ENCODE measurements around the gene SLC4A4. TPM values are rescaled to one million over a fixed set of nuclear protein-coding genes. Genes with fewer than 3 reads are reported as not detected.

SLC4A4 gene
- total and polyA plus RNA-seq, 2 experiments from 2014 or later = 9.6 to 14.2 TPM

GRCh38 chr4:71564775-71565174 is 226.0 kb downstream of the SLC4A4 start:
- Histone ChIP-seq H3K79me2 (no peaks in the 10 kb centered on the region), H3K4me2 (no peak overlapping the region), H3K9me3 (ENCODE audit: low read depth) (no peaks in the 10 kb centered on the region), H4K20me1 (ENCODE audit: insufficient read depth, poor library complexity, severe bottlenecking) (no peaks in the 10 kb centered on the region), H3K36me3 (replicated peaks; ENCODE audit: insufficient read depth, low read depth) (no peaks in the 10 kb centered on the region), H2AFZ (no peak overlapping the region), H3K27ac (no peak overlapping the region), H3K27me3 (no peaks in the 10 kb centered on the region), H3K4me1 (ENCODE audit: insufficient read depth) (peaks cover 13% of the 10 kb centered on the region), H3K4me3 (no peak overlapping the region), H3K9me2 (replicated peaks; ENCODE audit: insufficient read depth) (no peaks in the 10 kb centered on the region)
- 87% methylated on average over 2 of the region's 2 CpGs for WGBS (ENCODE audit: low lambda C conversion rate, missing lambda C conversion rate)
- TF ChIP-seq EZH2 (IDR thresholded peaks at IDR 0.05; ENCODE audit: borderline replicate concordance) = no peak
- no peak for TF ChIP-seq EZH2phosphoT487 (IDR thresholded peaks at IDR 0.05; ENCODE audit: low read depth, severe bottlenecking, unreplicated experiment)
- TF ChIP-seq CTCF (IDR thresholded peaks at IDR 0.05; ENCODE audit: poor library complexity) = no peak
- no peak for DNase-seq (ENCODE audit: low spot score)

- Histone ChIP-seq H3K79me2 (no peaks in the 10 kb centered on the region), H3K27me3 (no peaks in the 10 kb centered on the region), H3K9me2 (replicated peaks; ENCODE audit: insufficient read depth) (no peaks in the 10 kb centered on the region), H4K20me1 (ENCODE audit: insufficient read depth, poor library complexity, severe bottlenecking) (no peaks in the 10 kb centered on the region), H3K4me1 (ENCODE audit: insufficient read depth) (peaks cover 13% of the 10 kb centered on the region), H2AFZ (no peak overlapping the region), H3K4me3 (no peak overlapping the region), H3K27ac (no peak overlapping the region), H3K9me3 (ENCODE audit: low read depth) (no peaks in the 10 kb centered on the region), H3K36me3 (replicated peaks; ENCODE audit: insufficient read depth, low read depth) (no peaks in the 10 kb centered on the region), H3K4me2 (no peak overlapping the region)
- 32% methylated on average over 3 of the region's 3 CpGs for WGBS (ENCODE audit: low lambda C conversion rate, missing lambda C conversion rate)
- no peak for TF ChIP-seq EZH2 (IDR thresholded peaks at IDR 0.05; ENCODE audit: borderline replicate concordance)
- no peak for TF ChIP-seq EZH2phosphoT487 (IDR thresholded peaks at IDR 0.05; ENCODE audit: low read depth, severe bottlenecking, unreplicated experiment)
- no peak for TF ChIP-seq CTCF (IDR thresholded peaks at IDR 0.05; ENCODE audit: poor library complexity)
- no peak for DNase-seq (ENCODE audit: low spot score)
Measured at GRCh38 chr4:71566856-71567255, 228.0 kb downstream of the SLC4A4 start.

GRCh38 chr4:71568131-71568530 is 229.3 kb downstream of the SLC4A4 start:
- no peak overlapping the region for H3K4me2 ChIP-seq
- 0% methylated on average over 1 of the region's 1 CpG for WGBS (ENCODE audit: low lambda C conversion rate, missing lambda C conversion rate)
- H3K79me2 ChIP-seq = no peaks in the 10 kb centered on the region
- no peak for TF ChIP-seq EZH2phosphoT487 (IDR thresholded peaks at IDR 0.05; ENCODE audit: low read depth, severe bottlenecking, unreplicated experiment)
- TF ChIP-seq CTCF (IDR thresholded peaks at IDR 0.05; ENCODE audit: poor library complexity) = no peak
- TF ChIP-seq EZH2 (IDR thresholded peaks at IDR 0.05; ENCODE audit: borderline replicate concordance) = no peak
- H2AFZ ChIP-seq = no peak overlapping the region
- H3K36me3 ChIP-seq (replicated peaks; ENCODE audit: insufficient read depth, low read depth) = no peaks in the 10 kb centered on the region
- H4K20me1 ChIP-seq (ENCODE audit: insufficient read depth, poor library complexity, severe bottlenecking) = no peaks in the 10 kb centered on the region
- H3K4me3 ChIP-seq = no peak overlapping the region
- H3K27ac ChIP-seq = no peak overlapping the region
- no peaks in the 10 kb centered on the region for H3K9me3 ChIP-seq (ENCODE audit: low read depth)
- no peaks in the 10 kb centered on the region for H3K9me2 ChIP-seq (replicated peaks; ENCODE audit: insufficient read depth)
- H3K4me1 ChIP-seq (ENCODE audit: insufficient read depth) = peaks cover 13% of the 10 kb centered on the region
- no peaks in the 10 kb centered on the region for H3K27me3 ChIP-seq
- no peak for DNase-seq (ENCODE audit: low spot score)

GRCh38 chr4:71570492-71570891 is 231.7 kb downstream of the SLC4A4 start:
- no peak overlapping the region for H3K4me2 ChIP-seq
- WGBS (ENCODE audit: low lambda C conversion rate, missing lambda C conversion rate) = 36% methylated on average over 3 of the region's 3 CpGs
- H3K27me3 ChIP-seq = no peaks in the 10 kb centered on the region
- no peaks in the 10 kb centered on the region for H4K20me1 ChIP-seq (ENCODE audit: insufficient read depth, poor library complexity, severe bottlenecking)
- no peak overlapping the region for H3K4me3 ChIP-seq
- TF ChIP-seq EZH2 (IDR thresholded peaks at IDR 0.05; ENCODE audit: borderline replicate concordance) = no peak
- TF ChIP-seq CTCF (IDR thresholded peaks at IDR 0.05; ENCODE audit: poor library complexity) = no peak
- TF ChIP-seq EZH2phosphoT487 (IDR thresholded peaks at IDR 0.05; ENCODE audit: low read depth, severe bottlenecking, unreplicated experiment) = no peak
- H3K36me3 ChIP-seq (replicated peaks; ENCODE audit: insufficient read depth, low read depth) = no peaks in the 10 kb centered on the region
- no peak for DNase-seq (ENCODE audit: low spot score)
- H3K9me2 ChIP-seq (replicated peaks; ENCODE audit: insufficient read depth) = no peaks in the 10 kb centered on the region
- H3K4me1 ChIP-seq (ENCODE audit: insufficient read depth) = peaks cover 13% of the 10 kb centered on the region
- H3K9me3 ChIP-seq (ENCODE audit: low read depth) = no peaks in the 10 kb centered on the region
- H2AFZ ChIP-seq = no peak overlapping the region
- no peak overlapping the region for H3K27ac ChIP-seq
- H3K79me2 ChIP-seq = no peaks in the 10 kb centered on the region
